Activated naive CD4-positive, alpha-beta T cell treated with anti-CD3 and anti-CD28 coated beads, Interleukin-2, amount 10 ng/mL, durations not matched to agents 7 days and 5 days (primary cell): Measurements from ENCODE around the gene IKZF4.
A peak's percentile ranks its signal among the peaks of the same experiment; 100 is the strongest.
"Not testable (repeated sequence)": the region's sequence is repeated elsewhere in the genome, so short reads cannot be mapped to it uniquely, and the experiment has no call there.

ENCODE experiments used
- CTCF ChIA-PET: fragments of 350-600 bp; sonication (Branson Sonifier 250); formaldehyde crosslinking; loops from one replicate; lab custom pipeline; 2021; ENCODE audit warnings: antibody characterized with exemption; lab: Charles Lee
- DNase-seq: peaks from one replicate; pipeline ENCODE4 v3.0.0-alpha.2; 2020
- H3K27ac Mint-ChIP-seq: one replicate; pipeline ENCODE4 v1.8.0; 2021; ENCODE audit warnings: mild to moderate bottlenecking, moderate library complexity, mixed read lengths
- H3K27me3 Mint-ChIP-seq: one replicate; pipeline ENCODE4 v1.8.0; 2021; ENCODE audit warnings: mild to moderate bottlenecking, mixed read lengths
- H3K36me3 Mint-ChIP-seq: one replicate; pipeline ENCODE4 v1.8.0; 2021; ENCODE audit warnings: mixed read lengths
- H3K4me1 Mint-ChIP-seq: one replicate; pipeline ENCODE4 v1.8.0; 2021; ENCODE audit warnings: mixed read lengths
- H3K4me3 Mint-ChIP-seq: one replicate; pipeline ENCODE4 v1.8.0; 2021; ENCODE audit warnings: mild to moderate bottlenecking, moderate library complexity, mixed read lengths
- H3K9me3 Mint-ChIP-seq: one replicate; pipeline ENCODE4 v1.8.0; 2021; ENCODE audit warnings: mixed read lengths

The IKZF4 gene

DNA sequence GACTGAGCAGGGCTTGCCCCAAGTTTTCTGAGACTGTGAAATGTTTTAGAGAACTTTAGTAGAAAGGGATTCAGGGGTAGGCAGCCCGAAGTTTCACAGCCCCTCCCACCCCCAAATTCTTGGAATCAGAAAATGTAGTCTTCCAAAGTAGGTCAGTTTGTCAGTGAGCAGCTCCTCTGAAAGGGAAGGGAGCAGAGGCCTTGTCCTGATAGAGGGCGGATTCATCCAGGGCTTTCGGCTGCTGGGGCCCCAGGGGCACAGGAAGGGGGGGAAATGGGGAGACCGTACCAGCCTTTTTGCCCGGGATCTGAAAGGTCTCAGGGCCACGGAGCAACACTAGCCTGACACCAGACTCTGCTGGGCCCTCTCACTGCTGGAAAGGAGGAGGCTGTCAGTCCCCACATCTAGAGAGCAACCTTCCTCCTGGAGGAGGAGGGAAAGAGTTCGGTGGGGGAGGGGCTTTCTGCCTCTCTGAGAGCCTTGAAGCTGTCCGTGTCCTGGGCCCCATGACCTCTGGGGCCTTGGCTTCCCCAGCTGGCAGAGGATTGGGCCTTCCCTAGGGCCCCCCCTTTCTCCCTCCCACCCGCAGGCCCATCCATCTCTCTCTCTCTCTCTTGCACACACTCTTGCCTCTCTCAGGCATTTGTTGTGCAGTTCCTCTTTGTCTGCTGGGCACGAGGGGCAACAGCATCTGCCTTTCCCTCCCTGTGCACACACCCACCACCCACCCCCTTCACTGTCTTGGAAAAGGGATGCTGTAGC, at the start of gene IKZF4:
Gene IKZF4 (plus strand): TSS at position 621 of the 762 bp plus-strand sequence. CDS start 451 bp downstream, outside the sequence.
- H3K9me3 Mint-ChIP-seq, result no peaks in the 10 kb centered on the region
- peaks cover 3% of the 10 kb centered on the region for H3K27me3 Mint-ChIP-seq
- CTCF ChIA-PET, result interaction anchor here (1.5 to 2.6 kb wide), 2 partner anchors 9 to 24 kb away, joined by 8 to 11 read pairs; partner anchors contain the start of gene SUOX
- H3K4me3 Mint-ChIP-seq, result peak within 1 kb of the TSS; percentile 91
- peaks cover 20% of the 10 kb centered on the region for H3K36me3 Mint-ChIP-seq
- H3K27ac Mint-ChIP-seq, result peak within 1 kb of the TSS; percentile 90
- DNase-seq, result peak; percentile 55
- peaks cover 60% of the 10 kb centered on the region for H3K4me1 Mint-ChIP-seq

DNA sequence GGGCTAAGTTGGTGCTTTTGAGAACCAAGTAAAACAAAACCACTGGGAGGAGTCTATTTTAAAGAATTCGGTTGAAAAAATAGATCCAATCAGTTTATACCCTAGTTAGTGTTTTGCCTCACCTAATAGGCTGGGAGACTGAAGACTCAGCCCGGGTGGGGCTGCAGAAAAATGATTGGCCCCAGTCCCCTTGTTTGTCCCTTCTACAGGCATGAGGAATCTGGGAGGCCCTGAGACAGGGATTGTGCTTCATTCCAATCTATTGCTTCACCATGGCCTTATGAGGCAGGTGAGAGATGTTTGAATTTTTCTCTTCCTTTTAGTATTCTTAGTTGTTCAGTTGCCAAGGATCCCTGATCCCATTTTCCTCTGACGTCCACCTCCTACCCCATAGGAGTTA, 48.8 kb upstream of the IKZF4 start:
- Mint-ChIP-seq H3K9me3 (no peaks in the 10 kb centered on the region), H3K27ac (peak overlapping the region; percentile 26)

DNA sequence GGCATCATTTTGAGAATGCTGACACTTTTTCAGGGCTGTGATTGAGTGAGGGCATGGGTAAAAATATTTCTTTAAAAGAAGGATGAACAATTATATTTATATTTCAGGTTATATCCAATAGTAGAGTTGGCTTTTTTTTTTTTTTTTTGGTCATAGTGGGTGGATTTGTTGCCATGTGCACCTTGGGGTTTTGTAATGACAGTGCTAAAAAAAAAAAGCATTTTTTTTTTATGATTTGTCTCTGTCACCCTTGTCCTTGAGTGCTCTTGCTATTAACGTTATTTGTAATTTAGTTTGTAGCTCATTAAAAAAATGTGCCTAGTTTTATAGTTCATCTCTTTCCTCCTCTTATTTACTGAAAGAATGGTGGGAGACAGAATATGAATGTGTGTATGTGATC, 48.4 kb upstream of the IKZF4 start:
- peaks cover 28% of the 10 kb centered on the region for H3K36me3 Mint-ChIP-seq
- DNase-seq, result no peak

More for the DNA sequence above, 48.8 kb upstream of the IKZF4 start:
- Mint-ChIP-seq H3K4me1 (peaks cover 38% of the 10 kb centered on the region), H3K4me3 (no peak overlapping the region), H3K27me3 (no peaks in the 10 kb centered on the region), H3K36me3 (peaks cover 28% of the 10 kb centered on the region)
- no peak for DNase-seq
- CTCF ChIA-PET, result no interaction called here

GRCh38 chr12:55972911-55973598, 47.8 kb upstream of the IKZF4 start:
- H3K4me1 Mint-ChIP-seq, result peaks cover 34% of the 10 kb centered on the region
- DNase-seq, result no peak
- H3K27ac Mint-ChIP-seq, result no peak overlapping the region
- H3K36me3 Mint-ChIP-seq, result peaks cover 30% of the 10 kb centered on the region
- H3K27me3 Mint-ChIP-seq, result no peaks in the 10 kb centered on the region
- CTCF ChIA-PET, result interaction anchor here (0.9 to 2.0 kb wide), 6 partner anchors 11 to 234 kb away, joined by 3 to 8 read pairs (median 4); partner anchors contain the start of genes DGKA, ORMDL2 and SARNP
- no peaks in the 10 kb centered on the region for H3K9me3 Mint-ChIP-seq
- no peak overlapping the region for H3K4me3 Mint-ChIP-seq

More for the DNA sequence above, 48.4 kb upstream of the IKZF4 start:
- peak overlapping the region; percentile 26 for H3K27ac Mint-ChIP-seq
- CTCF ChIA-PET, result no interaction called here
- peaks cover 36% of the 10 kb centered on the region for H3K4me1 Mint-ChIP-seq
- no peak overlapping the region for H3K4me3 Mint-ChIP-seq
- H3K27me3 Mint-ChIP-seq, result no peaks in the 10 kb centered on the region
- H3K9me3 Mint-ChIP-seq, result no peaks in the 10 kb centered on the region

DNA sequence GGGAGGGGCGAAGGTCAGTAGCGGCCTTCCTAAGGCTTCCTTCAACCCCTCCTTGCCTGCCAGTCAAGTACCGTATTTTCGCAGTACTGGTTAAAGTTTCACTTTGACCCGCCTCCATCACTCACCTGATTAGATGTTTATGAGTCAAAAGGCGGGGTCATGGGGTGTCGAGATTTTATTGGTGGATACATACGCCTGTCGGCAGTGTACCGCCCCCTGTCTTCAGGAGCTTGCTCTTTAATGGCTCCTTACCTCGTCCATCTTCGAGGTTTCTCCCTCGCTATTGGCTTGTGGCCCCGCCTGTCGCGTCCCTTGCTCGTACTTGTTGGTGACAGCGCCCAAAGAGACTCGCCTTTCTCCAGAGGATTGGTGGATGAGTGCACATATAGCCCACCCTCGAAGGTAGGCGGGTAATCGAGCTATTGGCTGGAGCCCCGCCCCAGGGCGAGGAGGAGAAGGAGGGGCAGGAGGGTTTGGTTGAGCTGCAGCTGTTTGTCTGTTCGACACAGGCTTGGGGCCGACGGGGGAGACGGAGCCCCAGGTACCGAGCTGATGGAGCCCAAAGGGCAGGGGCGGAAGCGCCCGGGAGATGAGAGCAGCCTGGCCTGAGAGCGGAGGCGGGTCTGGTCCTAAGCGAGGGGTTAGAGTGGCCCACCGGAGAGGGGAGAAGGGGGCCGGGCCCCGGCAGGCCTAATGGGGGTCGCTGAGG, 47.1 kb upstream of the IKZF4 start, which contains the start of gene RAB5B:
Gene RAB5B (plus strand): TSS at position 480 of the 709 bp plus-strand sequence. CDS start 12,883 bp downstream, outside the sequence.
- no peaks in the 10 kb centered on the region for H3K9me3 Mint-ChIP-seq
- peak; percentile 99 for DNase-seq
- peaks cover 25% of the 10 kb centered on the region for H3K36me3 Mint-ChIP-seq
- CTCF ChIA-PET, result interaction anchor here (0.8 to 2.0 kb wide), 9 partner anchors 11 to 235 kb away, joined by 3 to 14 read pairs (median 4); partner anchors contain the start of genes DGKA, ORMDL2, SARNP and SUOX
- no peaks in the 10 kb centered on the region for H3K27me3 Mint-ChIP-seq
- H3K4me3 Mint-ChIP-seq, result no peak within 1 kb of the TSS
- H3K4me1 Mint-ChIP-seq, result peaks cover 27% of the 10 kb centered on the region
- H3K27ac Mint-ChIP-seq, result no peak within 1 kb of the TSS

- DNase-seq, result peak; percentile 67
- CTCF ChIA-PET, result interaction anchor here (0.8 to 2.0 kb wide), 8 partner anchors 10 to 236 kb away, joined by 3 to 14 read pairs (median 4); partner anchors contain the start of genes SUOX and ZC3H10
- Mint-ChIP-seq H3K4me3 (no peak overlapping the region), H3K9me3 (no peaks in the 10 kb centered on the region), H3K4me1 (peaks cover 27% of the 10 kb centered on the region), H3K36me3 (peaks cover 26% of the 10 kb centered on the region), H3K27me3 (no peaks in the 10 kb centered on the region), H3K27ac (no peak overlapping the region)
These were observed 46.5 kb upstream of the IKZF4 start for GRCh38 chr12:55974308-55974730.

GRCh38 chr12:55978393-55978792, 42.5 kb upstream of the IKZF4 start:
- H3K27ac Mint-ChIP-seq, result no peak overlapping the region

DNA sequence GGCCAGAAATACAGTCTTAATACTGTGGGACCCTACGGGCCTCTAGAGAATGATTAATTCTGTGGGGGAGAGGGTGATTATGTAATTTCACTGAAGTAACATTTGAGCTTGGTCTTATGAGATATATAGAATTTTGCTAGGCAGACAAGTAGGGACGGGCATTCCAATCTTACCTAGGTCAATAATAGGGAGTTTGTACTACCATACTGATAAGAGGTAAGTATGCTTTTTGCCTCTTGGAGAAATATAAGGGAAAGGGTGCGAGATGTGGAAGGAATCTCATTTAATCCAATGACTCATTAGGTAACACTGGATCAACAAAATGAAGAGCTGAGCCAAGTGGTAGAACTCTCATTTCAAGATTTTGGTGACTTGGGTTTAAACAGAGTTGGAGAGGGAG, 41.8 kb upstream of the IKZF4 start:
- CTCF ChIA-PET, result interaction anchor here (1.5 kb wide), 1 partner anchor 17 kb away, joined by 3 read pairs; no protein-coding TSS in a partner anchor
- no peaks in the 10 kb centered on the region for H3K27me3 Mint-ChIP-seq
- H3K27ac Mint-ChIP-seq, result no peak overlapping the region
- H3K4me1 Mint-ChIP-seq, result peaks cover 14% of the 10 kb centered on the region
- H3K9me3 Mint-ChIP-seq, result no peaks in the 10 kb centered on the region
- DNase-seq, result no peak
- no peak overlapping the region for H3K4me3 Mint-ChIP-seq
- peaks cover 30% of the 10 kb centered on the region for H3K36me3 Mint-ChIP-seq

More at GRCh38 chr12:55978393-55978792, 42.5 kb upstream of the IKZF4 start:
- no peak overlapping the region for H3K4me3 Mint-ChIP-seq
- H3K4me1 Mint-ChIP-seq, result peaks cover 14% of the 10 kb centered on the region
- peaks cover 25% of the 10 kb centered on the region for H3K36me3 Mint-ChIP-seq
- no peaks in the 10 kb centered on the region for H3K9me3 Mint-ChIP-seq
- CTCF ChIA-PET, result interaction anchor here (1.5 kb wide), 1 partner anchor 18 kb away, joined by 3 read pairs; no protein-coding TSS in a partner anchor
- no peak for DNase-seq
- no peaks in the 10 kb centered on the region for H3K27me3 Mint-ChIP-seq

DNA sequence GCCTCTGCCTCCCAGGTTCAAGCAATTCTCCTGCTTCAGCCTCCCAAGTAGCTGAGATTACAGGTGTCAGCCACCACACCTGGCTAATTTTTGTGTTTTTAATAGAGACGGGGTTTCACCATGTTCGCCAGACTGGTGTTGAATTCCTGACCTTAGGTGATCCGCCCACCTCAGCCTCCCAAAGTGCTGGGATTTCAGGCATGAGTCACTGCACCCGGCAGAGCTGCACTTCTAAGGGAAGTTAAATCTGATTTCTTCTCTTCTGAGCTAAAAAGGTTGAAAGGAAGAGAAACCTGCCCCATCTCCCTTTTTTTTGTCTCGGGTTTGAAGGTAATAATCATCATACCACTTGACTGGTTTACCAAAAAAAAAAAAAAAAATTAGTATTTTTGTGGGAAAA, 39.0 kb upstream of the IKZF4 start:
- H3K36me3 Mint-ChIP-seq, result peaks cover 36% of the 10 kb centered on the region
- not testable (repeated sequence) for DNase-seq, H3K4me3 Mint-ChIP-seq, H3K27ac Mint-ChIP-seq, H3K27me3 Mint-ChIP-seq, H3K9me3 Mint-ChIP-seq, H3K4me1 Mint-ChIP-seq
- CTCF ChIA-PET, result interaction anchor here (1.0 to 2.4 kb wide), 3 partner anchors 14 to 28 kb away, joined by 3 to 13 read pairs (median 4); partner anchors contain the start of gene SUOX

GRCh38 chr12:55982319-55982936, 38.4 kb upstream of the IKZF4 start:
- no peaks in the 10 kb centered on the region for H3K27me3 Mint-ChIP-seq
- DNase-seq, result no peak
- no peak overlapping the region for H3K4me3 Mint-ChIP-seq
- no peak overlapping the region for H3K27ac Mint-ChIP-seq
- H3K36me3 Mint-ChIP-seq, result peaks cover 37% of the 10 kb centered on the region
- CTCF ChIA-PET, result interaction anchor here (1.2 to 2.4 kb wide), 2 partner anchors 13 to 15 kb away, joined by 3 to 13 read pairs; partner anchors contain the start of gene SUOX
- no peaks in the 10 kb centered on the region for H3K9me3 Mint-ChIP-seq
- H3K4me1 Mint-ChIP-seq, result peaks cover 6% of the 10 kb centered on the region

GRCh38 chr12:55983232-55983842, 37.5 kb upstream of the IKZF4 start:
- Mint-ChIP-seq H3K27me3 (no peaks in the 10 kb centered on the region), H3K9me3 (no peaks in the 10 kb centered on the region), H3K4me3 (no peak overlapping the region), H3K4me1 (peaks cover 2% of the 10 kb centered on the region), H3K27ac (no peak overlapping the region), H3K36me3 (peaks cover 36% of the 10 kb centered on the region)
- DNase-seq, result no peak
- CTCF ChIA-PET, result interaction anchor here (1.0 to 2.4 kb wide), 2 partner anchors 12 to 46 kb away, joined by 4 to 13 read pairs; no protein-coding TSS in a partner anchor

DNA sequence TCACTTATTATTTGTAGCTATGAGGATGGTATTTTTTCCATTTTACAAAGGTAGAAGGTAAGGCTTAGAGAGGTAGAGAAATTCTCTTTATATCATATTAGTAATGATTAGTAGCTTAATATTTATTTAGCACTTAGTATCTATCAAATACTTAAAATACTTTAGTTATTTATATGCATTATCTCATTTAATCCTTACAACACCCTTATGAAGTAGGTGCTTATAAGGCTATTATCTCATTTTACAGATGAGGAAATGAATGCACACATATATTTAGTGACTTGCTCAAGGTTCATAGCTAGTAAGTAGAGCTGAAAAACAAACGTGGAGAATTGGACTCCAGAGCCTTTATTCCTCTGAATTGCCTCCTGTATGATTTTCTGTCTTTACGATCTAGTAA, 36.0 kb upstream of the IKZF4 start:
- CTCF ChIA-PET, result interaction anchor here (0.7 to 2.0 kb wide), 5 partner anchors 10 to 215 kb away, joined by 3 to 17 read pairs (median 6); partner anchors contain the start of genes RAB5B and SUOX
- no peaks in the 10 kb centered on the region for H3K27me3 Mint-ChIP-seq
- peaks cover 37% of the 10 kb centered on the region for H3K36me3 Mint-ChIP-seq
- no peak overlapping the region for H3K27ac Mint-ChIP-seq
- no peaks in the 10 kb centered on the region for H3K9me3 Mint-ChIP-seq
- DNase-seq, result no peak
- H3K4me1 Mint-ChIP-seq, result no peaks in the 10 kb centered on the region
- H3K4me3 Mint-ChIP-seq, result no peak overlapping the region
